RWPE1 (cell line): Measurements from ENCODE around the gene DOCK3.
"Not testable (repeated sequence)": the region's sequence is repeated elsewhere in the genome, so short reads cannot be mapped to it uniquely, and the experiment has no call there.

Source experiments
- CTCF ChIA-PET: fragments of 350-600 bp; sonication (Branson Sonifier 250); formaldehyde crosslinking; extraction: SDS; loops from one replicate; lab custom pipeline; 2021; lab: Yijun Ruan, JAX
- POLR2A ChIA-PET: fragments of 400-600 bp; formaldehyde crosslinking; extraction: SDS; loops from one replicate; lab custom pipeline; 2020; ENCODE audit warnings: antibody characterized with exemption; ENCODE audit not compliant: low non-redundant PET; lab: Yijun Ruan, JAX
- DNase-seq: peaks from one replicate; pipeline ENCODE4 v3.0.0; 2012; ENCODE audit warnings: low spot score
- H3K27ac ChIP-seq: fragments of 450-650 bp; 2 replicates; pipeline ENCODE4 v1.5.1; 2017
- CTCF ChIP-seq: fragments of 450-650 bp; conservative IDR thresholded peaks from 2 replicates; pipeline ENCODE4 v1.5.1; 2017; ENCODE audit warnings: low read depth, mild to moderate bottlenecking

DOCK3 gene

GRCh38 chr3:51083490-51083889, 408.8 kb downstream of the DOCK3 start:
- H3K27ac ChIP-seq, result no peak overlapping the region
- ChIA-PET POLR2A (no interaction called here), CTCF (no interaction called here)
- DNase-seq, result no peak
- TF ChIP-seq CTCF, result no peak

- DNase-seq, POLR2A ChIA-PET, H3K27ac ChIP-seq: not testable (repeated sequence)
- CTCF ChIA-PET, result interaction anchor here (1.1 kb wide), 1 partner anchor 8 kb away, joined by 5 read pairs; no protein-coding TSS in a partner anchor
These were observed 417.4 kb downstream of the DOCK3 start for GRCh38 chr3:51092141-51092540.

GRCh38 chr3:51094838-51095237, 420.1 kb downstream of the DOCK3 start:
- CTCF ChIA-PET, result not testable (repeated sequence)

GRCh38 chr3:51099794-51100535, 425.2 kb downstream of the DOCK3 start:
- POLR2A ChIA-PET, result no interaction called here

More at GRCh38 chr3:51094838-51095237, 420.1 kb downstream of the DOCK3 start:
- DNase-seq, H3K27ac ChIP-seq, POLR2A ChIA-PET: not testable (repeated sequence)

GRCh38 chr3:51100536-51100851, 425.8 kb downstream of the DOCK3 start:
- TF ChIP-seq CTCF, result peak; percentile 20
- ChIA-PET POLR2A (no interaction called here), CTCF (interaction anchor here (0.6 to 1.3 kb wide), 5 partner anchors 9 to 940 kb away, joined by 3 to 5 read pairs (median 3); no protein-coding TSS in a partner anchor)
- DNase-seq, result no peak
- no peak overlapping the region for H3K27ac ChIP-seq

More at GRCh38 chr3:51099794-51100535, 425.2 kb downstream of the DOCK3 start:
- no peak overlapping the region for H3K27ac ChIP-seq
- CTCF ChIA-PET, result interaction anchor here (0.5 to 1.3 kb wide), 6 partner anchors 8 to 939 kb away, joined by 3 to 5 read pairs (median 3); no protein-coding TSS in a partner anchor
- peak; percentile 67 for TF ChIP-seq CTCF
- peak; percentile 26 for DNase-seq

GRCh38 chr3:51102396-51102795, 427.7 kb downstream of the DOCK3 start:
- no peak overlapping the region for H3K27ac ChIP-seq
- POLR2A ChIA-PET, result no interaction called here
- TF ChIP-seq CTCF, result no peak
- DNase-seq, result no peak
- CTCF ChIA-PET, result no interaction called here

GRCh38 chr3:51106242-51106876, 431.6 kb downstream of the DOCK3 start:
- no peak overlapping the region for H3K27ac ChIP-seq
- CTCF ChIA-PET, result no interaction called here
- POLR2A ChIA-PET, result no interaction called here
- no peak for TF ChIP-seq CTCF
- DNase-seq, result no peak
